ENCODE measurements around the gene TMEM192.

Gene TMEM192

DNA sequence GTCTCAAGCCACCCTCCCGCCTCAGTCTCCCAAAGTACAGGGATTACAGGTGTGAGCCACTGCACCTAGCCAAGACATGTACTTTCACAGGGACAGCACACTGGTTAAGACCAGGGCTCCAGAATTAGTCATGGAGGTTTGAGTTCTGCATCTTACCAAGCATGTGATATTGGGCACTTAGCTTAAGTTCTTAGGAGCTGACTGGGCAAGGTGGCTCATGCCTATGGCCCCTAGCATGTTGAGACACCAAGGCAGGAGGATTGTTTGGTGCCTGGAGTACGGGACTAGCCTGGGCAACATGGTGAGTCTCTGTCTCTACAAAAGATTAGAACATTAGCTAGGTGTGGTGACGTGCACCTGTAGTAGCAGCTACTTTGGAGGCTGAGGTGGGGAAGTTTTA is 2.6 kb upstream of the TMEM192 start:
- H3K9ac ChIP-seq (ENCODE audit: low read depth, low read length, poor library complexity, severe bottlenecking): no peak overlapping the region

DNA sequence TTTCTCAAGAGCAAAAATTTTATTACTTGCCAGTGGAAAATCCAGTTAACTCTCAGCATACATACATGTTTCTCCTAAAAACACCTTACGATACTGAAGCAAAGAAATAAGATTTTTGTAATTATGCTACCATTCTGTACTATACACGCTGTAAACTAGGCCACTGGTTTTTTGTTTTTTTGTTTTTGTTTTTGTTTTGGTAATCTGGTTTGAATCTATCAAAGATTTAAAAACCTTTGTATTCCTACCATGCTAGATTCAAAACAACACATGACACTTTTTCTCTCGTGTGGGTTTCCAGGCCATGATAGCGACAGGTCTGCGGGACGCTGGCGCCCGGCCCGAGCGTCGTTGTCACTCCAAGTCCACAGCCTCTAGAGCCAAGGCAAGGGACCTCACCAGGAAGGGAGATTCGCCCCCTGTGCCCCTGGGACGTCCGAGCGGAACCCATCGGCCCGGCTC is 723 bp downstream of the TMEM192 start:
- Histone ChIP-seq H3K9me3 (ENCODE audit: insufficient read depth, low read depth, low read length) (no peaks in the 10 kb centered on the region), H3K9me2 (replicated peaks; ENCODE audit: low read depth, low read length) (no peaks in the 10 kb centered on the region), H3F3A (ENCODE audit: low read depth) (no peaks in the 10 kb centered on the region), H2AFZ (ENCODE audit: low read length) (peak overlapping the region; percentile 99), H3K9ac (ENCODE audit: low read depth, low read length, poor library complexity, severe bottlenecking) (peak overlapping the region; percentile 76), H3K4me3 (ENCODE audit: low read length, poor library complexity, severe bottlenecking) (peak overlapping the region; percentile 84), H3K79me2 (ENCODE audit: insufficient read depth, low read length) (peaks cover 15% of the 10 kb centered on the region; the same call in 1 of the 2 replicates), H3K27me3 (ENCODE audit: insufficient read depth, low read length, poor library complexity, severe bottlenecking) (no peaks in the 10 kb centered on the region), H4K20me1 (ENCODE audit: insufficient read depth, low read length, poor library complexity, severe bottlenecking) (no peaks in the 10 kb centered on the region), H3K4me2 (ENCODE audit: low read depth, low read length, poor library complexity, severe bottlenecking) (peak overlapping the region; percentile 87), H3K4me1 (ENCODE audit: insufficient read depth, low read length, poor library complexity, severe bottlenecking) (peaks cover 9% of the 10 kb centered on the region), H3K36me3 (ENCODE audit: insufficient read depth, low read length) (no peaks in the 10 kb centered on the region)
- TF ChIP-seq EZH2phosphoT487 (IDR thresholded peaks at IDR 0.05; ENCODE audit: borderline replicate concordance) (no peak), CTCF (conservative IDR thresholded peaks at IDR 0.05; ENCODE audit: low read length) (no peak)

More for the DNA sequence above, 2.6 kb upstream of the TMEM192 start:
- Histone ChIP-seq H3K27me3 (ENCODE audit: insufficient read depth, low read length, poor library complexity, severe bottlenecking) (no peaks in the 10 kb centered on the region), H4K20me1 (ENCODE audit: insufficient read depth, low read length, poor library complexity, severe bottlenecking) (no peaks in the 10 kb centered on the region), H2AFZ (ENCODE audit: low read length) (no peak overlapping the region; the same call in 1 of the 2 replicates), H3K4me1 (ENCODE audit: insufficient read depth, low read length, poor library complexity, severe bottlenecking) (peaks cover 9% of the 10 kb centered on the region), H3F3A (ENCODE audit: low read depth) (no peaks in the 10 kb centered on the region), H3K4me2 (ENCODE audit: low read depth, low read length, poor library complexity, severe bottlenecking) (no peak overlapping the region), H3K79me2 (ENCODE audit: insufficient read depth, low read length) (peaks cover 15% of the 10 kb centered on the region; the same call in 1 of the 2 replicates), H3K4me3 (ENCODE audit: low read length, poor library complexity, severe bottlenecking) (no peak overlapping the region), H3K9me3 (ENCODE audit: insufficient read depth, low read depth, low read length) (no peaks in the 10 kb centered on the region), H3K9me2 (replicated peaks; ENCODE audit: low read depth, low read length) (no peaks in the 10 kb centered on the region), H3K36me3 (ENCODE audit: insufficient read depth, low read length) (no peaks in the 10 kb centered on the region)
- TF ChIP-seq EZH2phosphoT487 (IDR thresholded peaks at IDR 0.05; ENCODE audit: borderline replicate concordance) (no peak), CTCF (conservative IDR thresholded peaks at IDR 0.05; ENCODE audit: low read length) (no peak)

DNA sequence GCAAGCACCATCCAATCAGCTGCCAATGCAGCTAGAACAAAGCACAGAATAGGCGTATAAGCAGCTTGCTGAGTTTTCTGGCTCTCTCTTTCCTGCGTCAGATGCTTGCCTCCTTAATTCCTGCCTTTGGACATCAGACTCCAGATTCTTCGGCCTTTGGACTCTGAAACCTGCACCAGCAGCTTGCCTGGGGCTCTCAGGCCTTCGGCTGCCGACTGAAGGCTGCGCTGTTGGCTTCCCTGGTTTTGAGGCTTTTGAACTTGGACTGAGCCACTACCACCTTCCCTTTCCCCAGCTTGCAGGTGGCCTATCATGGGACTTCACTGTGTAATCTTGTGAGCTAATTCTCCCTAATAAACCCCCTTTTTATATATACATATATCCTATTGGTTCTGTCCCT is 6.1 kb downstream of the TMEM192 start:
- no peak overlapping the region for H3K4me3 ChIP-seq (ENCODE audit: low read length, poor library complexity, severe bottlenecking)
- H3K4me2 ChIP-seq (ENCODE audit: low read depth, low read length, poor library complexity, severe bottlenecking): no peak overlapping the region
- peaks cover 9% of the 10 kb centered on the region; the same call in 1 of the 2 replicates for H3K79me2 ChIP-seq (ENCODE audit: insufficient read depth, low read length)
- H3K9me3 ChIP-seq (ENCODE audit: insufficient read depth, low read depth, low read length): no peaks in the 10 kb centered on the region
- H3F3A ChIP-seq (ENCODE audit: low read depth): no peaks in the 10 kb centered on the region
- H3K36me3 ChIP-seq (ENCODE audit: insufficient read depth, low read length): peaks cover 4% of the 10 kb centered on the region; the same call in 1 of the 2 replicates
- no peaks in the 10 kb centered on the region for H3K27me3 ChIP-seq (ENCODE audit: insufficient read depth, low read length, poor library complexity, severe bottlenecking)
- no peaks in the 10 kb centered on the region for H4K20me1 ChIP-seq (ENCODE audit: insufficient read depth, low read length, poor library complexity, severe bottlenecking)
- peaks cover 3% of the 10 kb centered on the region for H3K4me1 ChIP-seq (ENCODE audit: insufficient read depth, low read length, poor library complexity, severe bottlenecking)
- TF ChIP-seq EZH2phosphoT487 (IDR thresholded peaks at IDR 0.05; ENCODE audit: borderline replicate concordance) (no peak), CTCF (conservative IDR thresholded peaks at IDR 0.05; ENCODE audit: low read length) (no peak)
- no peak overlapping the region for H2AFZ ChIP-seq (ENCODE audit: low read length)
- no peak overlapping the region for H3K9ac ChIP-seq (ENCODE audit: low read depth, low read length, poor library complexity, severe bottlenecking)
- H3K9me2 ChIP-seq (replicated peaks; ENCODE audit: low read depth, low read length): no peaks in the 10 kb centered on the region

All from Loucy (cell line).